GM13977 (cell line): ENCODE results near the gene LYPD6B.

Experiments used
- DNase-seq: peaks from one replicate; pipeline ENCODE4 v3.0.0; 2012; ENCODE audit warnings: low spot score
- CTCF ChIP-seq: IDR thresholded peaks from 2 replicates; pipeline ENCODE4 v1.5.1; 2012; ENCODE audit warnings: mild to moderate bottlenecking, control low read depth; ENCODE audit not compliant: insufficient read depth; ENCODE audit errors: extremely low read depth, missing control alignments
- in situ Hi-C: fragments of 300-500 bp; cut with MboI; formaldehyde crosslinking; loops from one replicate; pipeline ENCODE4 v1.12.0; 2022; ENCODE audit warnings: low sequenced_read_pairs, low pct_unique_long_range_greater_than_20kb, mixed read lengths, inconsistent platforms; ENCODE audit not compliant: unreplicated experiment

Gene LYPD6B

GRCh38 chr2:149112068-149112467 lies 73.6 kb downstream of the LYPD6B start:
- DNase-seq, result no peak
- in situ Hi-C loops, result no loop called here
- TF ChIP-seq CTCF, result no peak

GRCh38 chr2:149112713-149113112 lies 74.2 kb downstream of the LYPD6B start:
- DNase-seq, result no peak
- in situ Hi-C loops, result no loop called here
- no peak for TF ChIP-seq CTCF

GRCh38 chr2:149115781-149116180 lies 77.3 kb downstream of the LYPD6B start:
- TF ChIP-seq CTCF, result no peak
- in situ Hi-C loops, result no loop called here
- DNase-seq, result no peak

GRCh38 chr2:149119368-149119767 lies 80.9 kb downstream of the LYPD6B start:
- in situ Hi-C loops, result no loop called here
- TF ChIP-seq CTCF, result no peak
- no peak for DNase-seq

GRCh38 chr2:149122516-149122915 lies 84.0 kb downstream of the LYPD6B start:
- no peak for TF ChIP-seq CTCF
- DNase-seq, result no peak
- in situ Hi-C loops, result no loop called here

- no peak for TF ChIP-seq CTCF
- in situ Hi-C loops, result no loop called here
- no peak for DNase-seq
Observed at GRCh38 chr2:149125031-149125725, 86.7 kb downstream of the LYPD6B start.
